Stimulated activated CD4-positive, alpha-beta T cell treated with anti-CD3 and anti-CD28 coated beads, Interleukin-12 subunit alpha, Interleukin-12 subunit beta, amount 100 ng/mL, for 48 hours (primary cell): ENCODE results near the gene SOX6.
"Not testable (repeated sequence)": the region's sequence is repeated elsewhere in the genome, so short reads cannot be mapped to it uniquely, and the experiment has no call there.

Experiments used
- DNase-seq, 3 donors: peaks; one replicate each; pipeline ENCODE4 v3.0.0-alpha.2; 2020; ENCODE audit warnings: low read depth in 2 of 3, low spot score in 1 of 3

SOX6 gene

DNA sequence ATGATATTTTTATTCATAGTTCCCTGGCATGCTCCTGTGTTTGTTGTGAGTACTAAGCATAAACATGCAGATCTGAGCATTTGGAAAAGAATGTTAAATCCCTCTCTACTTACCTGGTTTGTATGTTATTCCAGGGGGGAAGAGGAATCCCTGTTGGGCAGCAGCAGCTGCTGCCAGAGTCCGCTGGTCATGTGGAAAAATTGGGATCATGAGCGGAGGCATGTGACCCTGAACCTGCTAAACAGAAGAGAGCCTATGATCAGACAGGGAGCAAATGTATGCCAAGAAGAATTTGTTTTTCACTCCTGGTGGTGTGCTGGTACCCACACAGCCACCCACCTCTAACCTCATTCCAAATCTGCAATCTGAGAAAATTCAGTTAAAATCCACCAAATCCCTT, 244.7 kb downstream of the SOX6 start:
- DNase-seq: no peak

DNA sequence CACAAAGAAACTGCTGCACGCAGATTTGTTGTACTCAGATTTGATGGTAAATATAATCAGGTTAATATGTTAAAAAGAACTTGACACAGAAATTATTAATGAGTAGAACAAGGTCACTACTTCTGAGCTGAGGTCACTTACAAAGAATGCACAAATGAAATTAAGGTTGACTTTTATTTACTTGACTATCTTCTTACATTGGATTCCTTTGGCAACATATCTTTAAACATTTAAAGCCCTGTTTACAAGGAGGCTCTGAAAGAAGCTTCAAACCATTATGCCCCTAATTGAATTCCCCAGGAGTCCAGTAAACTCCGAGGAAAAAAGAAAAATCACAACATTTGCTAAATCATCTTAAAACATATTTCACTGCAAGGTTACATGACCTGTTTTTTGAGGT, 245.5 kb downstream of the SOX6 start:
- no peak for DNase-seq

DNA sequence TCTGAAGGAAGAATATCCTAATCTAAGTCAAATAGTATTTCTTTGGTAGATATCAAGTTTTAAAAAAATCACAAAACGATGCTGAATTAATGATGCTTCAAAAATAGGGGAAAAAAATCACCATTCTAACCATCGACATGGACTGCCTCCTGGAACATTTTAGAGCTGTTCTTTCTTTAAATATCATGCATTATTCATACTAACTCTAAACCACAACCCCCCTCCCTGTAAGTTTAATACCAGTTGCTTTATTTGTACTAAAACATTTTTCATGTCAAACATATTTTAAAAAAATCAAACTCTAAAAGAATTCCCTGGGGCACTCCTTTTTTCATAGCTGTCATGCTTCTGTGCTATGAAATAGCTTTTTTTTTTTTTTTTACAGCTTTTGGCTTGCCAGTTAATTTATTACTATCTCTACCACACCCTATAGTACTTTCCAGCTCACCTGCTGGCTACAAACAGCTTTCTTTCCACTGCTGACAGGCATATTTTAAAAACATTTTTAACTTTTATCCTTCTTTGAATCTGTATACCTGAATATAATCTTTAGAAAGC, 256.9 kb downstream of the SOX6 start:
- DNase-seq: no peak

DNA sequence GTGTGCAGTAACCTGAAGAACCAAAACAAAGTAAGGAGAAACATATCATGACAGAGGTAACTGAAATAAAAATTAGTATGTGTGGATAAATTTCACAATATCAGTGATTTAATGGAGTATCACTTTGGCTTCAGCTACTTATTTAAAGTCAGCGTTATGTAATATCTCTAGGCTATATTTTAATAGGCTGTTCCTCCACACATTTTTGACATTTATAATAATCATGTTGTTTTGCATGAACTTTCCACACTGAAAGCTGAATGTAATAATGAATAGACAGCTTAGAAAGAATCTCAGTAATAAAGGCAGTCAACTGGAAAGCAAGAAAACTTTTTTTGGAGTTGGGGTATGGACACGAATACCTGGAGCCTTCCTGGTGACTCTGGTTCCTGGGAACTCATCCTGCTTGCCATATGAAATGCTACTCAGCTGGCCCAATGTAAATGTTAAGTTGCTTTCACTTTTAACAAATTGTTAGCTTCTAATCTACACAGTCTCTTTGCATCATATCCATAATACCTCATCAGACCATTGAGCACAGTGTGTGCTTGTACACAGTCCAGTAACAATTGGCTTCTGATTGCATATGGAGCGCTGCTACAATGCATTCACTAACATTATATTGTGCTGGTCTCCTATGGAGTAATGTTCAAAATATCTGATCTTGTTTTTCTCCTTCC, 257.7 kb downstream of the SOX6 start:
- no peak for DNase-seq

DNA sequence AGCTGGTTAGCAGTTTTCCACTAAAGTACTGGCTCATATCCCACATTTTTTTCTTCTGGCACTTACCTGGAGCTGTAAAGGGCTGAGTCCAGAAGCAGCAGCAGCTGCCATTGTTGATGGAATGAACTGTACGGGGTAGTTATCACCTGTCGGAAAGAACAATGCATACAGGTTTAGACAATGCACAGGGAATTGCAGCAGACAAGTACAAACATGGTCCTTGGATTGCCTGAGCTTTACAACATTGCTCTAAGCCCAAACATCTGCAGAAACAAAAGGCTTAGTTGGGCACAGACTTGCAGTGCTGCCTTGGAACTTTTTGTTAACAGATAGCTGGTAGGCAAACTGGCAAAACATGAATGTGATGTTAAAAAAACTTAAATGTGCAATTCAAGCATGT, 258.8 kb downstream of the SOX6 start:
- no peak for DNase-seq

DNA sequence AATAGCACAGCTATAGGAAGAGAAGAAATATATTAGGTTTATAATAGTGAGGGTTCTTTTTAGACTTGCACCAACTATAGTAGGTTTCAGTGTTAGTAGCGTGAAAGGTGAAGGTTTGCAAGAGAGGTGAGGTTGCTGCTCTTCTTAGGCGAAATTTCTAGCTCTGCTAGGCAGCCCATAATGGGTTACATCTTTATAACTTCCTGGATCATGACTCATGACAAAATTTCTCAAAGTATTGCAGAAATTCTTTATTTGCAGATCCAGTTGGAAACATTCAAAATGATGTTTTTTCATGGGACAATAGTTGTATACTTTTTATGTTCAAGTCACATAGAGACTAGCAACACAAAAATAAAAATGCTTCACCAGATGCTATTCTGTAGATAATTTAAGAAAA, 260.0 kb downstream of the SOX6 start:
- DNase-seq: no peak

GRCh38 chr11:16095756-16096155, 260.6 kb downstream of the SOX6 start:
- no peak for DNase-seq

- DNase-seq: no peak
Measured at GRCh38 chr11:16093889-16094653, 262.3 kb downstream of the SOX6 start.

DNA sequence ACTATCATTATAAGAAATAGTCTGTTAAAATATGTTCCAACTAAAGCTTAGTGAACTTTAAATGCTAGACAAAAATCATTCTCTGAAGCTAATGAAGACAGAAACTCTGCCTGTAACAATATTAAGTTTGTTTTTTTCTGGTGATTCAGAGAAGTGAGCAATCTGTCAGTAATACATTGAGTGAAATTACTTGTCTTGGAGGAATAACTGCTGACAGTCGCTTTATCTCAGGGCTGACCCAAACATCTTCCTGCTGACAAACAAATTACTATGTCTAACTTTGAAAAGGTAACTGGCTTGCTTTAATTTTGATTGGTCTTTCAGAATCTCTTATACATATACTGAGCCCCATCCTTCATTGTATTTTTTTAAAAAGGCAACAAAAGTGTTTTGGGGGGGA, 264.5 kb downstream of the SOX6 start:
- no peak for DNase-seq

DNA sequence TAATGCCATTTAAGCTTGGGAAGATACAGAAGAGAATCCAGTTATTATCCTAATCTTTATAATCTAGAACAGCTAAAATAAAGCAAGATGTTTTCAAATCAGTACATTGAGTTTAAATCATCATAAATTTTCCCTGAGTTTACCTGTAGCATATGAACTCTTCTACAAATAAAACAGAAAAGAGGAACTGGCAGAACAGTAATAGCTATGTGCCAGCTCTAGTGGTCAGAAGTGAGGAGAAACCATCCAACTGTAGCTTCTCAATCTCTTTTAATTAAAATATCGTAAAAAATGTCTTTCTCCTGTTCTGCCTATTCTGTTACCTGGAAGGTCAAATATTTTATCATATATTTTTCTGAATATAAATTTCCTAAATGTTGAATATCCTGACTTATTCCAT, 266.9 kb downstream of the SOX6 start:
- no peak for DNase-seq

GRCh38 chr11:16088774-16089173, 267.6 kb downstream of the SOX6 start:
- no peak for DNase-seq

- no peak for DNase-seq
Measured at GRCh38 chr11:16087886-16088285, 268.5 kb downstream of the SOX6 start.

DNA sequence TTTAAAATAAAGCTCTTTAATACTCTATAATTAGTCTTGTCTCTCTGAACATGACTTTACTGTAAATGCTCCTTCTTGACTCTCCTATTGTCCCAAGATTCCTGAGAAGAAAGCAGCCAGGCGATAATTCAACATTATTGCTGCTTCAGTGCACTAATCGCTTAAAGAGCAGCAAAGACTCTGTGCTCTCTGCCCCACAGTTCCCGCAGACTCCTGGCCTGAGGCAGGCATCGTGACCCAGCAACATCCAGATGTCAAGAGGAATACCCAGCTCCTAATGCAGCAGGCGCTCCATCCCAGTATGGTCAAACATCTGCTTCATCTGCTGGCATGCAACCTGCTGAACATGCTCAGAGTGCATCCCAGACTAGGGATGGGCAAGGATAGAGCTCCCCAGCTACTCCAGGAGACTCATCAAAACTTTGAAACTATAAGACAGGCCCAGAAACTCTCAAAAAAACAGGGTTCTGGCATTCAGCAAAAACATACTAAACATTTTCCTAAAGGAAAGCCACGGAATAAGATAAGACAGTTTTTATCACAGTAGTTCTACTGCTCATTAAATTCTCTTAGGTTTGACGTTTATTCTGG, 270.0 kb downstream of the SOX6 start:
- no peak for DNase-seq

GRCh38 chr11:16082095-16083055, 274.0 kb downstream of the SOX6 start:
- DNase-seq: no peak

GRCh38 chr11:16081382-16082094, 274.8 kb downstream of the SOX6 start:
- no peak for DNase-seq

DNA sequence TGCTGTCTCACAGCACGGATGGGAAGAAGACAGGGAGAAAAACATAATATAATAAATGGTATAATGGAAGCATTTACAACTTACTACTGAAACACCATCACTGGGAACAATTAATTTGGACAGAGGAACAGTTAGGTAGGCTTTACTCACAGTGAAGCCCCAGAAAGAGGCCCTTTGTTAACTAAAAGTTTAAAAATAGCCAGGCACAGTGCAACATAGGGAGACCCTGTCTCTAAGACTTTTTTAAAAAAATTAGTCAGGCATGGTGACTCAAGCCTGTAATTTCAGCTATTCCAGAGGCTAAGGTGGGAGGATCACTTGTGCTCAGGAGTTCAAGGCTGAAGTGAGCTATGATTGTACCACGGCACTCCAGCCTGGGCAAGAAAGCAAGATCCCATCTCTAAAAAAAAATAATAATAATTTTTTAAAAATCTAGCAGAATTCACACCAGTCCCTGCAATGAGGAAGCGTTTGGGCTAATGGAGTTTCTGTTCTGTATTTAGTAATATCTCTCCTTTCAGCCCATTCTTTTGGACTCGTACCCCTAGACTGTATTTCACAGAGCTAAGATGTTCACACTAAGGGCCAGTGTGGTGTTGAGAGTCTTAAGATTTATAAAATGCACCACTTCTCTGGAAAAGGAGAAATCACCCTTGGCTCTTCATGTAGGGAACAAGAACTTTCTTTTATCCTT, 275.5 kb downstream of the SOX6 start:
- no peak for DNase-seq

DNA sequence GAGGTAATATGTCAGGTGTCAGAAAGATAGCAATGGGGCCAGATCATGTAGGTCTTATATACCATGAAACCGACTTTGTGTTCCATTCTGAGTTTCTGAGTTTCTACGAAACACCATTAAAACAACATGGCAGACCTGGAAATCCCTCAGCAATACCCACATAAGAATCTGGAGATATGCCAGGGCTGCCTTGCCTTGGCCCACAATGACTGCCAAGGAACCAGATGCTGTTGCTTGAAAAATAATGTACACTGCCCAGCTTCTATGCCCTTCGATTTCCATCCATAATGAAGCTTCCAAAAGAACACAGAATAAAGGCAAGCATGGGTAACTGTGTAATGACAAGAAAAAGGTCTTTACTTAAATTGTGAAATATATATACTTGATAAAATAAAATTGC, 277.4 kb downstream of the SOX6 start:
- no peak for DNase-seq

DNA sequence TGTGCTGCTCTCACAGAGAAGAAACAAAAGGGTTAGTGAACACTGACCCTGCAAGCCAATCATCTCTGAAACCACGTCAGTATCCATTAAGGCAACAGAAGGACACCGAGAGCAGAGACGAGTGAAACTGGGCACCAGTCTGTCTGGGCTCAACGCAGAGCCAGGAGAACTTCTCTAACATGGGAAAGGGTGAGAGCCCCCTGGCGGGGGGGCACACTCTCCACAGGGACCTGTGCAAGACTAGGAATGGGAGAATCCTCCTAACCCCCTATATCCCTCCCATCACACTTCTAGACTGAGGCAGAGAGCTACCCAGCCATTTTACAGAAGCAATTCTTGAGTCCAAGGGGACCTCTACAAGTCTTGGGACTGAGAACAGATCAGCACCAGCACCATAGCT, 285.8 kb downstream of the SOX6 start:
- no peak for DNase-seq

DNA sequence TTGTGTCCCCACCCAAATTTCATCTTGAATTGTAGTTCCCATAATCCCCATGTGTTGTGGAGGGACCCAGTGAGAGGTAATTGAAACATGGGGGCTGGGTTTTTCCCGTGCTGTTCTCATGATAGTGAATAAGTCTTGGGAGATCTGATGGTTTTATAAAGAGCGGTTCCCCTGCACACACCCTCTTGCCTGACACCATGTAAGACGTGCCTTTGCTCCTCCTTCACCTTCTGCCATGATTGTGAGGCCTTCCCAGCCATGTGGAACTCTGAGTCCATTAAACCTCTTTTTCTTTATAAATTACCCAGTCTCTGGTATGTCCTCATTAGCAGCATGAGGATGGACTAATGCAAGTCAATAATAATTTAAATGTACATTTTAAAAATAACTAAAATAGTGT, 289.1 kb downstream of the SOX6 start:
- DNase-seq: not testable (repeated sequence)

- DNase-seq: no peak
Measured at GRCh38 chr11:16059332-16059731, 297.0 kb downstream of the SOX6 start.
